Suprapubic skin (tissue), 3 donors: ENCODE measurements around the gene AMH.

ENCODE experiments used
- POLR2A ChIP-seq, 2 donors: fragments of 450-650 bp; IDR thresholded peaks; one replicate each; pipeline ENCODE4 v1.6.1; 2017; ENCODE audit warnings: antibody characterized with exemption in 2 of 2, mild to moderate bottlenecking in 2 of 2, moderate library complexity in 2 of 2
- TF ChIP-seq, protein P1 (sequence below), 2 donors: fragments of 200-600 bp in 1 of 2; fragments of 450-650 bp in 1 of 2; sonication (generic) in 1 of 2; IDR thresholded peaks; one replicate each; pipeline ENCODE4 v1.5.1; 2016 to 2019; ENCODE audit warnings: antibody characterized with exemption in 2 of 2, mild to moderate bottlenecking in 1 of 2, moderate library complexity in 1 of 2

DNA sequence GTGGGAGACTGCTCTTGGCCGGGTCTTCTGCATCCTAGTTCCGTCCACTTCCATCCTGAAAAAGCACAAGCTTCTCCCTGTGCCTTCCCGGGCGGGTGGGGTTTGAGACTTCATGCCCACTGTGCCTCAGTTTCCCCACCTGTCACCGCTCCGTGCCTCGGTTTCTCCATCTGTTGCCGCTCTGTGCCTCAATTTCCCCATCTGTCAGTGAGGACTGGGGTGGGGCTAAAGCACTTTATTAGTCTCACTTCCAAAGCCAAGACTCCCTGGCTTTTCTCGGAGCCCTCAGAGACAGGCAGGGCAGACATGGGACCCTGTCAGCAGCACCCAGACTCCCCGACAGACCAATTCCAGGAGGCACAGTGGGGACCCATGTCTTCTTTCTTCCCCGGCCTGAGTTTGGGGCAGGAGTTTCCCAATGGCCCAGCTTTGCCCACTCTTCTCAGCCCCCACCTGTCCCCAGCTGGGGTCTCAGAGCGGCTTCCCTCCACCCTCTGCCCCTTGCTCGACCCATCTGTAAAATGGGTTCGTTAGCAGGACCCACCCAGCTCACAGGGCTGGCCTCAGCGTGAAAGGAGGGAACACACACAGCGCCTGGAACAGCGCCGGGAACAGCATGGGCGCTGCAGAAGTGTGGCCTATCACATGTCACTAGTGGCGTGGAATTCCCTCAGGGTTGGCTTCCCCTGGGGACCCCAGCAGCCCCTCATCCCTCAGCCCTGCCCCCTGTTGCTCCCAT, 37.4 kb downstream of the AMH start:
- TF ChIP-seq, protein P1, sequence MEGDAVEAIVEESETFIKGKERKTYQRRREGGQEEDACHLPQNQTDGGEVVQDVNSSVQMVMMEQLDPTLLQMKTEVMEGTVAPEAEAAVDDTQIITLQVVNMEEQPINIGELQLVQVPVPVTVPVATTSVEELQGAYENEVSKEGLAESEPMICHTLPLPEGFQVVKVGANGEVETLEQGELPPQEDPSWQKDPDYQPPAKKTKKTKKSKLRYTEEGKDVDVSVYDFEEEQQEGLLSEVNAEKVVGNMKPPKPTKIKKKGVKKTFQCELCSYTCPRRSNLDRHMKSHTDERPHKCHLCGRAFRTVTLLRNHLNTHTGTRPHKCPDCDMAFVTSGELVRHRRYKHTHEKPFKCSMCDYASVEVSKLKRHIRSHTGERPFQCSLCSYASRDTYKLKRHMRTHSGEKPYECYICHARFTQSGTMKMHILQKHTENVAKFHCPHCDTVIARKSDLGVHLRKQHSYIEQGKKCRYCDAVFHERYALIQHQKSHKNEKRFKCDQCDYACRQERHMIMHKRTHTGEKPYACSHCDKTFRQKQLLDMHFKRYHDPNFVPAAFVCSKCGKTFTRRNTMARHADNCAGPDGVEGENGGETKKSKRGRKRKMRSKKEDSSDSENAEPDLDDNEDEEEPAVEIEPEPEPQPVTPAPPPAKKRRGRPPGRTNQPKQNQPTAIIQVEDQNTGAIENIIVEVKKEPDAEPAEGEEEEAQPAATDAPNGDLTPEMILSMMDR (IDR thresholded peaks at IDR 0.05), result no peak
- no peak for TF ChIP-seq POLR2A (IDR thresholded peaks at IDR 0.05)
